Esophagus squamous epithelium (tissue), 4 donors: ENCODE results near the gene TSSK2.

Source experiments
- POLR2A ChIP-seq, 4 donors: fragments of 450-650 bp; IDR thresholded peaks; one replicate each; pipeline ENCODE4 v1.6.1; 2017; ENCODE audit warnings: antibody characterized with exemption in 4 of 4, mild to moderate bottlenecking in 4 of 4, moderate library complexity in 3 of 4
- TF ChIP-seq, protein P1 (sequence below), 6 experiments: fragments of 450-650 bp in 4 of 6; fragments of 200-600 bp in 2 of 6; sonication (generic) in 2 of 6; IDR thresholded peaks; one replicate each; pipeline ENCODE4 v1.5.1; 2016 to 2019; ENCODE audit warnings: antibody characterized with exemption in 6 of 6, mild to moderate bottlenecking in 4 of 6, moderate library complexity in 4 of 6

DNA sequence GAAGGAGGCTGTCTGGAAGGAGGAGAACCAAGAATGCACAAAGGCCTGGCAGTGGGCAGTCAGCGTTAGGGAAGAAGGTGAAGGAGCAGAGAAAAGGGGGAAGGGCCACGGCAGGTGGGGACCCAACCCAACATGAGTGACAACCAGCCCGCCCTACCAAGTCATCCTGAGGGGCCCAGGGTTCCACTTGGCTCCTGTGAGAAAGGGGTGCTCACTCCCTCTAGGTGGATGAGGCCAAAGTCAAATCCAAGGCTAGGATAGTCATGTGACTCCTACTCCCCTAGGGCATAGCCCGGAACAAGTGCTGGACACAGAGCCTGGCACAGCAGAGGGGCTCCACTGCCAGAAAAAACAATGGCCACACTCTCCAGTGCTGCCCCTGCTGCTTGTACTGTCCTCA, 6.7 kb upstream of the TSSK2 start:
- TF ChIP-seq, protein P1, sequence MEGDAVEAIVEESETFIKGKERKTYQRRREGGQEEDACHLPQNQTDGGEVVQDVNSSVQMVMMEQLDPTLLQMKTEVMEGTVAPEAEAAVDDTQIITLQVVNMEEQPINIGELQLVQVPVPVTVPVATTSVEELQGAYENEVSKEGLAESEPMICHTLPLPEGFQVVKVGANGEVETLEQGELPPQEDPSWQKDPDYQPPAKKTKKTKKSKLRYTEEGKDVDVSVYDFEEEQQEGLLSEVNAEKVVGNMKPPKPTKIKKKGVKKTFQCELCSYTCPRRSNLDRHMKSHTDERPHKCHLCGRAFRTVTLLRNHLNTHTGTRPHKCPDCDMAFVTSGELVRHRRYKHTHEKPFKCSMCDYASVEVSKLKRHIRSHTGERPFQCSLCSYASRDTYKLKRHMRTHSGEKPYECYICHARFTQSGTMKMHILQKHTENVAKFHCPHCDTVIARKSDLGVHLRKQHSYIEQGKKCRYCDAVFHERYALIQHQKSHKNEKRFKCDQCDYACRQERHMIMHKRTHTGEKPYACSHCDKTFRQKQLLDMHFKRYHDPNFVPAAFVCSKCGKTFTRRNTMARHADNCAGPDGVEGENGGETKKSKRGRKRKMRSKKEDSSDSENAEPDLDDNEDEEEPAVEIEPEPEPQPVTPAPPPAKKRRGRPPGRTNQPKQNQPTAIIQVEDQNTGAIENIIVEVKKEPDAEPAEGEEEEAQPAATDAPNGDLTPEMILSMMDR (IDR thresholded peaks at IDR 0.05), result no peak
- no peak for TF ChIP-seq POLR2A (IDR thresholded peaks at IDR 0.05)
